SK-N-SH (cell line): ENCODE data around the gene RHOA. TPM values are rescaled to one million over a fixed set of nuclear protein-coding genes. Genes with fewer than 3 reads are reported as not detected.

Source experiments
- CTCF ChIA-PET: fragments of 300-600, 350-600 bp; formaldehyde crosslinking; extraction: SDS; loops from one replicate; lab custom pipeline; 2021; lab: Yijun Ruan, JAX
- POLR2A ChIA-PET: fragments of 350-600 bp; sonication (Branson Sonifier 250); formaldehyde crosslinking; extraction: SDS; loops from one replicate; lab custom pipeline; 2020; ENCODE audit warnings: antibody characterized with exemption, inconsistent platforms; lab: Yijun Ruan, JAX
- DNase-seq: peaks from one replicate; pipeline ENCODE4 v3.0.0; 2012
- H2AFZ ChIP-seq: fragments of 200-600 bp; sonication (generic); 2 replicates; pipeline ENCODE4 v1.8.1; 2016; ENCODE audit warnings: antibody characterized with exemption, mild to moderate bottlenecking, low read depth
- H3F3A ChIP-seq: fragments of 200-600 bp; sonication (generic); replicated peaks from 2 replicates; pipeline ENCODE3; 2016; ENCODE audit warnings: antibody characterized with exemption, mild to moderate bottlenecking; ENCODE audit not compliant: insufficient read depth
- H3K27ac ChIP-seq, 2 experiments: fragments of 200-500 bp in 1 of 2; fragments of 200-600 bp in 1 of 2; sonication (Bioruptor generic) in 1 of 2; sonication (generic), shearing (Covaris generic) in 1 of 2; 2 replicates each; pipeline versions ENCODE4 v1.5.1 to v1.6.1; 2014 to 2016; ENCODE audit warnings: low read depth in 2 of 2, inconsistent platforms in 1 of 2, low read length in 1 of 2, mild to moderate bottlenecking in 1 of 2, mixed read lengths in 1 of 2
- H3K27me3 ChIP-seq: fragments of 200-600 bp; sonication (generic), shearing (Covaris generic); 2 replicates; pipeline ENCODE4 v1.6.1; 2016; ENCODE audit warnings: mixed run types; ENCODE audit not compliant: insufficient read depth
- H3K36me3 ChIP-seq, 2 experiments: fragments of 200-500 bp in 1 of 2; fragments of 200-600 bp in 1 of 2; sonication (Bioruptor generic) in 1 of 2; sonication (generic) in 1 of 2; replicated peaks in 1 of 2; 2 replicates each; pipeline versions ENCODE3 to v1.5.1; 2014 to 2016; ENCODE audit warnings: low read length in 1 of 2, mild to moderate bottlenecking in 1 of 2; ENCODE audit not compliant: insufficient read depth in 2 of 2, control insufficient read depth in 1 of 2
- H3K4me1 ChIP-seq, 2 experiments: fragments of 200-500 bp in 1 of 2; fragments of 200-600 bp in 1 of 2; sonication (Bioruptor generic) in 1 of 2; sonication (generic), shearing (Covaris generic) in 1 of 2; 2 replicates each; pipeline versions ENCODE4 v1.5.1 to v1.6.1; 2014 to 2016; ENCODE audit warnings: low read depth in 1 of 2, low read length in 1 of 2, mixed run types in 1 of 2; ENCODE audit not compliant: insufficient read depth in 2 of 2, control insufficient read depth in 1 of 2
- H3K4me2 ChIP-seq: fragments of 200-600 bp; sonication (generic), shearing (Covaris generic); 2 replicates; pipeline ENCODE4 v1.6.1; 2017; ENCODE audit warnings: mixed run types
- H3K4me3 ChIP-seq, 2 experiments: fragments of 200-500 bp in 1 of 2; fragments of 200-600 bp in 1 of 2; sonication (Bioruptor generic) in 1 of 2; sonication (generic), shearing (Covaris generic) in 1 of 2; 2 replicates each; pipeline versions ENCODE4 v1.5.1 to v1.8.1; 2014 to 2016; ENCODE audit warnings: low read depth in 2 of 2, inconsistent platforms in 1 of 2, low read length in 1 of 2, mild to moderate bottlenecking in 1 of 2, mixed read lengths in 1 of 2, moderate library complexity in 1 of 2
- H3K79me2 ChIP-seq: fragments of 200-600 bp; sonication (generic); 2 replicates; pipeline ENCODE4 v1.8.1; 2017; ENCODE audit warnings: mild to moderate bottlenecking; ENCODE audit not compliant: insufficient read depth
- H3K9ac ChIP-seq: fragments of 200-600 bp; sonication (generic); 2 replicates; pipeline ENCODE4 v1.6.1; 2017; ENCODE audit warnings: mixed run types
- H3K9me2 ChIP-seq: fragments of 200-600 bp; sonication (generic); 2 replicates; pipeline ENCODE4 v1.6.1; 2017; ENCODE audit warnings: mixed run types
- H3K9me3 ChIP-seq: fragments of 200-600 bp; sonication (generic); 2 replicates; pipeline ENCODE4 v1.6.1; 2017; ENCODE audit warnings: mixed run types, mild to moderate bottlenecking, moderate library complexity
- H4K20me1 ChIP-seq: fragments of 200-600 bp; sonication (generic); 2 replicates; pipeline ENCODE4 v1.6.1; 2017; ENCODE audit warnings: mild to moderate bottlenecking, mixed run types; ENCODE audit not compliant: insufficient read depth
- CHD2 ChIP-seq: fragments of 150-350 bp; IDR thresholded peaks from 2 replicates; pipeline ENCODE4 v1.6.1; 2018; ENCODE audit warnings: low read length; ENCODE audit not compliant: partially characterized antibody
- CTCF ChIP-seq: fragments of 200-600 bp; sonication (generic); IDR thresholded peaks from 2 replicates; pipeline ENCODE4 v1.6.1; 2017; ENCODE audit warnings: antibody characterized with exemption, mild to moderate bottlenecking, moderate library complexity
- EP300 ChIP-seq, 2 experiments: IDR thresholded peaks; 2 replicates each; pipeline versions ENCODE4 v1.4.0 to v1.6.1; 2012; ENCODE audit warnings: borderline replicate concordance in 1 of 2, low read depth in 1 of 2, low read length in 1 of 2
- FOSL2 ChIP-seq: IDR thresholded peaks from 2 replicates; pipeline ENCODE4 v1.4.0; 2012; ENCODE audit warnings: low read depth, mild to moderate bottlenecking, moderate library complexity, borderline replicate concordance
- FOXJ3 ChIP-seq: sonication (generic); formaldehyde crosslinking; IDR thresholded peaks from 2 replicates; pipeline ENCODE4 v1.5.1; 2020; ENCODE audit warnings: mild to moderate bottlenecking, missing genetic modification reagents
- GABPA ChIP-seq: IDR thresholded peaks from 2 replicates; pipeline ENCODE4 v1.4.0; 2012; ENCODE audit warnings: low read depth, mild to moderate bottlenecking
- GATA2 ChIP-seq: sonication (generic); formaldehyde crosslinking; IDR thresholded peaks from 2 replicates; pipeline ENCODE4 v1.5.0; 2020; ENCODE audit warnings: mild to moderate bottlenecking, missing genetic modification reagents
- MAX ChIP-seq: IDR thresholded peaks from 2 replicates; pipeline ENCODE4 v1.4.0; 2012; ENCODE audit warnings: low read depth
- MEF2A ChIP-seq: IDR thresholded peaks from 2 replicates; pipeline ENCODE4 v1.4.0; 2012; ENCODE audit warnings: low read depth, borderline replicate concordance
- MXI1 ChIP-seq: IDR thresholded peaks from 2 replicates; pipeline ENCODE4 v1.6.1; 2012; ENCODE audit warnings: mild to moderate bottlenecking, low read depth, low read length, improper control_type of control experiment
- NFIC ChIP-seq: IDR thresholded peaks from 2 replicates; pipeline ENCODE4 v1.4.0; 2012; ENCODE audit warnings: borderline replicate concordance
- POLR2AphosphoS5 ChIP-seq: IDR thresholded peaks from 2 replicates; pipeline ENCODE4 v1.6.1; 2012; ENCODE audit warnings: low read depth, low read length
- REST ChIP-seq: IDR thresholded peaks from 2 replicates; pipeline ENCODE4 v1.6.1; 2012; ENCODE audit warnings: mild to moderate bottlenecking, low read depth, low read length, moderate library complexity
- SIN3A ChIP-seq: IDR thresholded peaks from 2 replicates; pipeline ENCODE4 v1.6.1; 2012; ENCODE audit warnings: low read depth, mild to moderate bottlenecking, low read length, moderate library complexity, borderline replicate concordance
- TAF1 ChIP-seq: IDR thresholded peaks from 2 replicates; pipeline ENCODE4 v1.6.1; 2012; ENCODE audit warnings: low read depth, mild to moderate bottlenecking, low read length, moderate library complexity, borderline replicate concordance
- TCF12 ChIP-seq: IDR thresholded peaks from 2 replicates; pipeline ENCODE4 v1.4.0; 2012
- TEAD4 ChIP-seq: IDR thresholded peaks from 2 replicates; pipeline ENCODE4 v1.4.0; 2012; ENCODE audit warnings: mild to moderate bottlenecking, borderline replicate concordance; ENCODE audit not compliant: insufficient read depth
- USF2 ChIP-seq: fragments of 150-350 bp; IDR thresholded peaks from 2 replicates; pipeline ENCODE4 v1.6.1; 2017; ENCODE audit warnings: antibody characterized with exemption, low read length, low read depth, borderline replicate concordance
- YY1 ChIP-seq: IDR thresholded peaks from 2 replicates; pipeline ENCODE4 v1.4.0; 2012; ENCODE audit warnings: low read depth, mild to moderate bottlenecking
- ZBTB33 ChIP-seq: IDR thresholded peaks from 2 replicates; pipeline ENCODE4 v1.4.0; 2012; ENCODE audit warnings: low read depth, borderline replicate concordance
- WGBS: methylation state at CpG from one replicate; pipeline ENCODE4 v1.1.6; 2017; ENCODE audit warnings: low lambda C conversion rate; 5-methylcytosine and 5-hydroxymethylcytosine counted together
- polyA plus RNA-seq, 3 experiments: library from polyadenylated mRNA; depleted of rRNA; stranded (reverse); fragments of >200 nt; gene quantifications; 2 replicates each; pipeline ENCODE4 v1.2.3, GENCODE V29; 2012

RHOA gene
- polyA plus RNA-seq, 1 of the 3 experiments (the other 2 are of a cell fraction), result 312 TPM

- ChIA-PET POLR2A (interaction anchor here (0.6 to 2.6 kb wide), 4 partner anchors 9 to 49 kb away, joined by 3 to 10 read pairs (median 5); partner anchors contain the start of genes AMT and NICN1), CTCF (interaction anchor here (0.7 to 1.9 kb wide), 5 partner anchors 37 to 242 kb away, joined by 3 to 5 read pairs (median 3); no protein-coding TSS in a partner anchor)
- Histone ChIP-seq H2AFZ (peak overlapping the region; percentile 57), H3K4me1 (peaks cover 0 to 19% of the 10 kb centered on the region in 2 experiments; a peak in 2 of 4 replicates), H3K36me3 (peaks cover 10 to 19% of the 10 kb centered on the region in 2 experiments), H3K9me3 (no peaks in the 10 kb centered on the region), H4K20me1 (peaks cover 35% of the 10 kb centered on the region), H3K4me2 (peak overlapping the region; percentile 89), H3K27ac (peak overlapping the region; percentile 63 to 91), H3K79me2 (peaks cover 60% of the 10 kb centered on the region), H3K4me3 (peak overlapping the region; percentile 72 to 84), H3K27me3 (no peaks in the 10 kb centered on the region), H3K9me2 (no peaks in the 10 kb centered on the region), H3K9ac (peak overlapping the region; percentile 82), H3F3A (peaks cover 6% of the 10 kb centered on the region)
- WGBS, result 36% methylated on average over 12 of the region's 16 CpGs
- TF ChIP-seq USF2 (no peak), TAF1 (no peak), TCF12 (no peak), NFIC (no peak), MAX (no peak), CTCF (no peak), MEF2A (no peak), FOXJ3 (CRISPR knock-in tag) (no peak), POLR2AphosphoS5 (no peak), CHD2 (no peak), ZBTB33 (no peak), YY1 (no peak; the same call in 1 of the 2 replicates), EP300 (IDR thresholded peaks at IDR 0.05; ENCODE audit: borderline replicate concordance in 1 of 2, low read depth in 1 of 2, low read length in 1 of 2) (no peak), GABPA (no peak), GATA2 (CRISPR knock-in tag) (no peak), TEAD4 (no peak), FOSL2 (no peak), MXI1 (no peak), SIN3A (no peak), REST (no peak)
- DNase-seq, result no peak
These were observed 1.0 kb upstream of the RHOA start for GRCh38 chr3:49412632-49413337.
